Prostate gland (tissue), 2 donors: ENCODE measurements around the gene SIK2.

Source experiments
- CTCF ChIP-seq, 4 experiments: fragments of 200-600 bp in 2 of 4; fragments of 450-650 bp in 2 of 4; sonication (generic) in 2 of 4; IDR thresholded peaks; 1 replicate in 3 of 4; 2 replicates in 1 of 4; pipeline ENCODE4 v1.5.1; 2016 to 2019; ENCODE audit warnings: antibody characterized with exemption in 4 of 4, mild to moderate bottlenecking in 2 of 4, moderate library complexity in 2 of 4
- POLR2A ChIP-seq: fragments of 450-650 bp; IDR thresholded peaks from one replicate; pipeline ENCODE4 v1.6.1; 2016; ENCODE audit warnings: antibody characterized with exemption, mild to moderate bottlenecking
- POLR2AphosphoS5 ChIP-seq: sonication (generic); formaldehyde crosslinking; IDR thresholded peaks from one replicate; pipeline ENCODE4 v1.6.1; 2017; ENCODE audit warnings: antibody characterized with exemption

- TF ChIP-seq CTCF (IDR thresholded peaks at IDR 0.05) (no peak), POLR2A (no peak), POLR2AphosphoS5 (no peak)
Measured at GRCh38 chr11:111572581-111572980, 29.7 kb upstream of the SIK2 start.
